GM21360 (cell line): ENCODE results near the gene TMEM273.
A peak's percentile ranks its signal among the peaks of the same experiment; 100 is the strongest.

ENCODE experiments used
- ATAC-seq: cut with Tn5 transposase; IDR thresholded peaks from one replicate; pipeline ENCODE4 v1.9.1; 2021; ENCODE audit warnings: mild to moderate bottlenecking, moderate library complexity; ENCODE audit not compliant: unreplicated experiment

The TMEM273 gene

GRCh38 chr10:49187950-49188761 lies at the start of gene TMEM273:
TSS of gene TMEM273 (minus strand) at chr10:49188391. CDS start at chr10:49188336, 55 bp downstream.
- ATAC-seq = peak; percentile 59

- no peak for ATAC-seq
Measured at GRCh38 chr10:49237985-49238384, 49.8 kb upstream of the TMEM273 start.

GRCh38 chr10:49235392-49235791 lies 47.2 kb upstream of the TMEM273 start:
- no peak for ATAC-seq

GRCh38 chr10:49231086-49231820 lies 43.1 kb upstream of the TMEM273 start:
- no peak for ATAC-seq

GRCh38 chr10:49230004-49230403 lies 41.8 kb upstream of the TMEM273 start:
- no peak for ATAC-seq

- ATAC-seq = no peak
Measured at GRCh38 chr10:49228677-49229076, 40.5 kb upstream of the TMEM273 start.

GRCh38 chr10:49227406-49227805 lies 39.2 kb upstream of the TMEM273 start:
- no peak for ATAC-seq

GRCh38 chr10:49226594-49226993 lies 38.4 kb upstream of the TMEM273 start:
- no peak for ATAC-seq

- no peak for ATAC-seq
Measured at GRCh38 chr10:49225218-49225876, 37.2 kb upstream of the TMEM273 start.

- no peak for ATAC-seq
Measured at GRCh38 chr10:49223205-49223604, 35.0 kb upstream of the TMEM273 start.

- no peak for ATAC-seq
Measured at GRCh38 chr10:49222170-49222569, 34.0 kb upstream of the TMEM273 start.

- no peak for ATAC-seq
Measured at GRCh38 chr10:49220679-49221078, 32.5 kb upstream of the TMEM273 start.

GRCh38 chr10:49220031-49220430 lies 31.8 kb upstream of the TMEM273 start:
- no peak for ATAC-seq

GRCh38 chr10:49219248-49219647 lies 31.1 kb upstream of the TMEM273 start:
- no peak for ATAC-seq

- no peak for ATAC-seq
Measured at GRCh38 chr10:49218480-49218879, 30.3 kb upstream of the TMEM273 start.

GRCh38 chr10:49217645-49218044 lies 29.5 kb upstream of the TMEM273 start:
- ATAC-seq = no peak

GRCh38 chr10:49213211-49213610 lies 25.0 kb upstream of the TMEM273 start:
- ATAC-seq = no peak

- no peak for ATAC-seq
Measured at GRCh38 chr10:49212783-49213182, 24.6 kb upstream of the TMEM273 start.

GRCh38 chr10:49212076-49212475 lies 23.9 kb upstream of the TMEM273 start:
- no peak for ATAC-seq

- ATAC-seq = no peak
Measured at GRCh38 chr10:49208996-49209395, 20.8 kb upstream of the TMEM273 start.

- no peak for ATAC-seq
Measured at GRCh38 chr10:49207936-49208487, 19.8 kb upstream of the TMEM273 start.
